OCI-LY7 (cell line): Measurements from ENCODE around the gene IGSF3. TPM values are rescaled to one million over a fixed set of nuclear protein-coding genes. Genes with fewer than 3 reads are reported as not detected.

Source experiments
- BruUV-seq: library from RNA; stranded (reverse); fragments of 400-500 nt; replicated peaks from 2 replicates; lab custom pipeline; 2021; lab: Mats Ljungman, UMichigan
- CTCF ChIA-PET: fragments of 300-600 bp; sonication (Branson Sonifier 250); formaldehyde crosslinking; loops from one replicate; lab custom pipeline; 2022; ENCODE audit warnings: antibody characterized with exemption; ENCODE audit not compliant: unreplicated experiment; lab: Charles Lee
- POLR2A ChIA-PET: fragments of 300-600 bp; sonication (Branson Sonifier 250); formaldehyde crosslinking; loops from one replicate; lab custom pipeline; 2022; ENCODE audit warnings: antibody characterized with exemption; lab: Charles Lee
- DNase-seq: peaks from one replicate; pipeline ENCODE4 v3.0.0-alpha.2; 2015; ENCODE audit warnings: low spot score
- H2AFZ ChIP-seq: fragments of 200-600 bp; sonication (generic), shearing (Covaris generic); 2 replicates; pipeline ENCODE4 v1.6.1; 2014; ENCODE audit warnings: mild to moderate bottlenecking, antibody characterized with exemption, low read length, moderate library complexity
- H3K27ac ChIP-seq: fragments of 200-600 bp; sonication (generic); 2 replicates; pipeline ENCODE4 v1.5.1; 2014; ENCODE audit warnings: mixed run types, low read depth, mild to moderate bottlenecking, moderate library complexity, low read length, inconsistent platforms; ENCODE audit not compliant: poor library complexity, severe bottlenecking
- H3K36me3 ChIP-seq: fragments of 200-600 bp; sonication (generic); 2 replicates; pipeline ENCODE4 v1.6.1; 2014; ENCODE audit warnings: mild to moderate bottlenecking, antibody characterized with exemption, low read length, moderate library complexity, mixed read lengths; ENCODE audit not compliant: insufficient read depth
- H3K4me1 ChIP-seq: fragments of 200-600 bp; sonication (generic); 2 replicates; pipeline ENCODE4 v1.5.1; 2014; ENCODE audit warnings: mild to moderate bottlenecking, low read length; ENCODE audit not compliant: insufficient read depth, poor library complexity, severe bottlenecking
- H3K4me2 ChIP-seq: fragments of 200-600 bp; sonication (generic); 2 replicates; pipeline ENCODE4 v1.6.1; 2014; ENCODE audit warnings: mild to moderate bottlenecking, low read length
- H3K4me3 ChIP-seq: fragments of 200-600 bp; sonication (generic); 2 replicates; pipeline ENCODE4 v1.5.1; 2014; ENCODE audit warnings: mild to moderate bottlenecking, low read depth, low read length; ENCODE audit not compliant: poor library complexity, severe bottlenecking
- H3K79me2 ChIP-seq: fragments of 200-600 bp; sonication (generic); 2 replicates; pipeline ENCODE4 v1.6.1; 2016; ENCODE audit warnings: low read depth, mild to moderate bottlenecking, low read length, moderate library complexity, mixed read lengths; ENCODE audit not compliant: insufficient read depth
- H3K9me2 ChIP-seq: fragments of 200-600 bp; sonication (generic); 2 replicates; pipeline ENCODE4 v1.6.1; 2016; ENCODE audit warnings: mild to moderate bottlenecking, low read length, mixed read lengths; ENCODE audit not compliant: insufficient read depth
- H3K9me3 ChIP-seq: fragments of 200-600 bp; sonication (generic); 2 replicates; pipeline ENCODE4 v1.6.1; 2014; ENCODE audit warnings: mild to moderate bottlenecking, mixed run types, low read length, mixed read lengths
- H4K20me1 ChIP-seq: fragments of 200-600 bp; sonication (generic); 2 replicates; pipeline ENCODE4 v1.6.1; 2014; ENCODE audit warnings: mild to moderate bottlenecking, antibody characterized with exemption, low read length, moderate library complexity, mixed read lengths; ENCODE audit not compliant: insufficient read depth
- CTCF ChIP-seq: fragments of 200-600 bp; sonication (generic); conservative IDR thresholded peaks from 2 replicates; pipeline ENCODE4 v1.5.1; 2014; ENCODE audit warnings: mild to moderate bottlenecking, antibody characterized with exemption, low read length, moderate library complexity, mixed read lengths
- EZH2phosphoT487 ChIP-seq: fragments of 200-600 bp; sonication (generic); IDR thresholded peaks from 2 replicates; pipeline ENCODE4 v1.6.1; 2018; ENCODE audit warnings: low read depth, borderline replicate concordance, mild to moderate bottlenecking, mixed run types, antibody characterized with exemption, low read length, moderate library complexity, mixed read lengths
- intact Hi-C: fragments of 100-400 bp; cut with micrococcal nuclease; formaldehyde crosslinking; loops from one replicate; pipeline ENCODE4 v1.10.0; 2022; ENCODE audit not compliant: unreplicated experiment
- total RNA-seq, 2 experiments: library from RNA; depleted of rRNA in 1 of 2; stranded (reverse); fragments of >200 nt in 1 of 2; shearing (Covaris generic) in 1 of 2; gene quantifications; 2 replicates each; pipeline ENCODE4 v1.2.3, GENCODE V29; 2014 to 2022

Gene IGSF3
- total RNA-seq, 2 experiments from 2014 or later = not detected

DNA sequence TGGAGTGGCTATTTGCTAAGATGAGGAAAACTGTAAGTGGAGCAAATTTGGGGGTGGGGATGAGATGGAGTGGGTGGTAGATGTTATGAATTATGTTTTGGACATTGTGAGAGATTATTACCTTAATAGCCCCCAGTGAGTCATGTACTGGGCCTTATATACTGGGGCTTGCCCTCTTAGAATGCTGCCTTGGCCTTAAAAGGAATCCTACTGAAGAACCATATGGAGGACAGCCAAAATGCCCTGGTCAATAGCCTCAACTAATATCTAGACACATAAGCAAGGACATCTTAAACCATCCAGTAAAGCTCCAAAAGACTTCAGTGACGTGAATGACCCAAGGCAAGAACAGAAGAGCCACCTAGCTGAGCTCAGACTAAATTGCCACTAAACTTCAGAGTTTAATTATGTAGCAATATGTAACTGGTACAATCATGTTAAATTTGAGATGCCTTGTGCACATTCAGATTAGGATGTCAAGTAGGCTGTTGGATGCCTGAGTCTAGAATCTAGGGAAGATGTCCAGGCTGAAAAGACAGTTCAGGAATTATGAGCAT lies 13.9 kb upstream of the IGSF3 start:
- Histone ChIP-seq H3K4me2 (no peak overlapping the region), H3K36me3 (no peaks in the 10 kb centered on the region), H3K4me3 (no peak overlapping the region), H4K20me1 (no peaks in the 10 kb centered on the region), H3K9me3 (no peaks in the 10 kb centered on the region), H3K4me1 (no peaks in the 10 kb centered on the region), H3K79me2 (no peaks in the 10 kb centered on the region), H2AFZ (no peak overlapping the region), H3K27ac (no peak overlapping the region), H3K9me2 (no peaks in the 10 kb centered on the region)
- CTCF ChIA-PET = no interaction called here
- no peak for DNase-seq
- BruUV-seq = no TSS peak
- TF ChIP-seq CTCF (no peak), EZH2phosphoT487 (no peak)
- POLR2A ChIA-PET = no interaction called here
- intact Hi-C loops = no loop called here

DNA sequence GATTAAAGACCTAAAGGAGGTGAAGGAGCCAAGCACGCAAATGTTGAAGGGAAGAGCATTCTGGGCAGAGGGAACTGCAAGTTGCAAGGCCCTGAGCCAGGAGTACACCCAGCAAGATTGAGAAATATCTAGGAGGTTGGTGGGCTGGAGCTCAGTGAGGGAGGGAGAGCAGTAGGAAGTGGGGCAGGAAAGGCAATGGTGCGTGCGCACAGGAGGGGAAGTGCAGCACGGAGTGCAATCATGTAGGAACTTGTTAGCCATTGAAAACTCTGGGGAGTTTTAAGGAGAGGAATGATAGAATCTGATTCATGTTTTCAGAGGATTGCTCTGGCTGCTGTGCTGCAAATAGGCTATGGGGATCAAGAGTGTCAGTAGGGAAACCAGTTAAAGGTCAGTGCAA lies 13.2 kb upstream of the IGSF3 start:
- no peak overlapping the region for H3K27ac ChIP-seq
- CTCF ChIA-PET = no interaction called here
- H3K4me2 ChIP-seq = no peak overlapping the region

More for the DNA sequence above, 13.2 kb upstream of the IGSF3 start:
- intact Hi-C loops = no loop called here
- no peak for DNase-seq
- no peak overlapping the region for H2AFZ ChIP-seq
- no TSS peak for BruUV-seq
- no peaks in the 10 kb centered on the region for H4K20me1 ChIP-seq
- no peak for TF ChIP-seq EZH2phosphoT487
- TF ChIP-seq CTCF = no peak
- H3K9me2 ChIP-seq = no peaks in the 10 kb centered on the region
- no peak overlapping the region for H3K4me3 ChIP-seq
- POLR2A ChIA-PET = no interaction called here
- no peaks in the 10 kb centered on the region for H3K79me2 ChIP-seq
- H3K4me1 ChIP-seq = no peaks in the 10 kb centered on the region
- no peaks in the 10 kb centered on the region for H3K36me3 ChIP-seq
- no peaks in the 10 kb centered on the region for H3K9me3 ChIP-seq
